ENCODE measurements around the gene UNK.
"Not testable (repeated sequence)": the region's sequence is repeated elsewhere in the genome, so short reads cannot be mapped to it uniquely, and the experiment has no call there.

Gene UNK

GRCh38 chr17:75849724-75850123 lies 65.1 kb downstream of the UNK start:
- no peak for TF ChIP-seq CTCF (conservative IDR thresholded peaks at IDR 0.05; ENCODE audit: control insufficient read depth, insufficient read depth, low read depth, low read length)
- DNase-seq (ENCODE audit: low read depth) = no peak

GRCh38 chr17:75850928-75851692 lies 66.5 kb downstream of the UNK start:
- no peak for TF ChIP-seq CTCF (conservative IDR thresholded peaks at IDR 0.05; ENCODE audit: control insufficient read depth, insufficient read depth, low read depth, low read length)
- no peak for DNase-seq (ENCODE audit: low read depth)
- no peak overlapping the region for H3K4me3 ChIP-seq (ENCODE audit: control insufficient read depth, low read depth, low read length)

More at GRCh38 chr17:75849724-75850123, 65.1 kb downstream of the UNK start:
- no peak overlapping the region for H3K4me3 ChIP-seq (ENCODE audit: control insufficient read depth, low read depth, low read length)

GRCh38 chr17:75851693-75851991 lies 67.0 kb downstream of the UNK start:
- H3K4me3 ChIP-seq (ENCODE audit: control insufficient read depth, low read depth, low read length); DNase-seq (ENCODE audit: low read depth): not testable (repeated sequence)

- no peak for TF ChIP-seq CTCF (conservative IDR thresholded peaks at IDR 0.05; ENCODE audit: control insufficient read depth, insufficient read depth, low read depth, low read length)
- peak; percentile 63 for DNase-seq (ENCODE audit: low read depth)
- H3K4me3 ChIP-seq (ENCODE audit: control insufficient read depth, low read depth, low read length) = no peak overlapping the region
Observed at GRCh38 chr17:75853433-75853832, 68.8 kb downstream of the UNK start.

- DNase-seq (ENCODE audit: low read depth) = peak; percentile 73
- peak overlapping the region; percentile 92 for H3K4me3 ChIP-seq (ENCODE audit: control insufficient read depth, low read depth, low read length)
- TF ChIP-seq CTCF (conservative IDR thresholded peaks at IDR 0.05; ENCODE audit: control insufficient read depth, insufficient read depth, low read depth, low read length) = no peak
Observed at GRCh38 chr17:75854101-75854748, 69.6 kb downstream of the UNK start.

GRCh38 chr17:75854881-75855309 lies 70.3 kb downstream of the UNK start:
- DNase-seq (ENCODE audit: low read depth) = no peak
- H3K4me3 ChIP-seq (ENCODE audit: control insufficient read depth, low read depth, low read length) = peak overlapping the region; percentile 92
- TF ChIP-seq CTCF (conservative IDR thresholded peaks at IDR 0.05; ENCODE audit: control insufficient read depth, insufficient read depth, low read depth, low read length) = no peak

GRCh38 chr17:75855310-75856061 lies 70.9 kb downstream of the UNK start, which contains the start of gene WBP2:
TSS of gene WBP2 (minus strand) at chr17:75855335. CDS start at chr17:75855297, 38 bp downstream.
- DNase-seq (ENCODE audit: low read depth) = peak; percentile 100
- peak within 1 kb of the TSS; percentile 92 for H3K4me3 ChIP-seq (ENCODE audit: control insufficient read depth, low read depth, low read length)
- no peak for TF ChIP-seq CTCF (conservative IDR thresholded peaks at IDR 0.05; ENCODE audit: control insufficient read depth, insufficient read depth, low read depth, low read length)

Data from fibroblast of mammary gland (primary cell).